H1 (cell line): ENCODE results near the gene TSC2. TPM values are rescaled to one million over a fixed set of nuclear protein-coding genes. Genes with fewer than 3 reads are reported as not detected.

Source experiments
- CTCF ChIA-PET: fragments of 300-600 bp; sonication (Branson Sonifier 250); formaldehyde crosslinking; loops from one replicate; lab custom pipeline; 2021; ENCODE audit not compliant: partially characterized antibody; lab: Charles Lee
- POLR2A ChIA-PET: fragments of 300-600 bp; sonication (Branson Sonifier 250); formaldehyde crosslinking; loops from one replicate; lab custom pipeline; 2021; ENCODE audit warnings: inconsistent platforms; ENCODE audit not compliant: partially characterized antibody; lab: Charles Lee
- DNase-seq, 2 experiments: peaks; one replicate each; pipeline versions ENCODE4 v3.0.0 to v3.0.0-alpha.2; 2010 to 2022; ENCODE audit warnings: low spot score in 2 of 2, low read depth in 1 of 2, mixed read lengths in 1 of 2
- FAIRE-seq: peaks from 2 replicates; lab custom pipeline; 2011; peaks lifted over from hg19 to GRCh38; lab: Jason Lieb, UNC
- H2AFZ ChIP-seq: 2 replicates; pipeline ENCODE4 v1.8.1; 2012; ENCODE audit warnings: low read length, inconsistent platforms
- H2AK5ac ChIP-seq: 2 replicates; pipeline ENCODE4 v1.6.1; 2013; ENCODE audit warnings: low read depth, low read length
- H2BK120ac ChIP-seq: replicated peaks from 2 replicates; pipeline ENCODE3; 2013; ENCODE audit warnings: low read depth, low read length, inconsistent platforms
- H2BK12ac ChIP-seq: 2 replicates; pipeline ENCODE4 v1.6.1; 2013; ENCODE audit warnings: low read depth, low read length
- H2BK15ac ChIP-seq: 2 replicates; pipeline ENCODE4 v1.6.1; 2013; ENCODE audit warnings: low read length
- H2BK20ac ChIP-seq: 2 replicates; pipeline ENCODE4 v1.6.1; 2013; ENCODE audit warnings: low read length
- H2BK5ac ChIP-seq: 2 replicates; pipeline ENCODE4 v1.6.1; 2013; ENCODE audit warnings: low read depth, low read length
- H3K14ac ChIP-seq: 2 replicates; pipeline ENCODE4 v1.6.1; 2013; ENCODE audit warnings: inconsistent platforms; ENCODE audit not compliant: insufficient read length
- H3K18ac ChIP-seq: 2 replicates; pipeline ENCODE4 v1.6.1; 2013; ENCODE audit warnings: low read length; ENCODE audit errors: extremely low read depth
- H3K23ac ChIP-seq: 2 replicates; pipeline ENCODE4 v1.6.1; 2013; ENCODE audit warnings: inconsistent platforms; ENCODE audit not compliant: insufficient read length
- H3K23me2 ChIP-seq: 2 replicates; pipeline ENCODE4 v1.6.1; 2013; ENCODE audit warnings: low read depth, low read length
- H3K27ac ChIP-seq: 2 replicates; pipeline ENCODE4 v1.6.1; 2011; ENCODE audit warnings: low read depth, low read length, inconsistent platforms
- H3K27me3 ChIP-seq, 4 experiments: replicated peaks in 1 of 4; 1 replicate in 1 of 4; 2 replicates in 3 of 4; pipeline versions ENCODE4 v1.6.1 to v1.8.1; 2011 to 2013; ENCODE audit warnings: low read length in 3 of 4, mild to moderate bottlenecking in 3 of 4, inconsistent platforms in 2 of 4, mixed read lengths in 2 of 4, moderate library complexity in 1 of 4; ENCODE audit not compliant: control insufficient read depth in 3 of 4, insufficient read depth in 3 of 4; ENCODE audit errors: extremely low read depth in 1 of 4
- H3K36me3 ChIP-seq, 4 experiments: 2 replicates each; pipeline versions ENCODE4 v1.6.1 to v1.8.1; 2011 to 2013; ENCODE audit warnings: mild to moderate bottlenecking in 4 of 4, low read length in 3 of 4, moderate library complexity in 2 of 4, control low read depth in 1 of 4, inconsistent platforms in 1 of 4; ENCODE audit not compliant: insufficient read depth in 4 of 4, control insufficient read depth in 2 of 4
- H3K4ac ChIP-seq: replicated peaks from 2 replicates; pipeline ENCODE3; 2013; ENCODE audit warnings: low read length, low read depth, mixed read lengths, inconsistent platforms; ENCODE audit not compliant: insufficient read length
- H3K4me1 ChIP-seq, 4 experiments: replicated peaks in 1 of 4; 1 replicate in 1 of 4; 2 replicates in 3 of 4; pipeline versions ENCODE4 v1.6.1 to v1.8.1; 2011 to 2013; ENCODE audit warnings: low read length in 3 of 4, inconsistent platforms in 2 of 4, mixed read lengths in 1 of 4; ENCODE audit not compliant: insufficient read depth in 4 of 4, control insufficient read depth in 3 of 4
- H3K4me2 ChIP-seq, 2 experiments: 2 replicates each; pipeline versions ENCODE4 v1.6.1 to v1.8.1; 2011 to 2013; ENCODE audit warnings: low read depth in 2 of 2, low read length in 2 of 2, control low read depth in 1 of 2, inconsistent platforms in 1 of 2, mild to moderate bottlenecking in 1 of 2; ENCODE audit not compliant: insufficient read depth in 1 of 2
- H3K4me3 ChIP-seq, 4 experiments: fragments of 200-600, 300-600 bp in 1 of 4; sonication (generic), shearing (Covaris generic), sonication (Bioruptor Twin) in 1 of 4; 2 replicates each; pipeline versions ENCODE4 v1.5.1 to v1.8.1; 2011 to 2016; ENCODE audit warnings: low read length in 4 of 4, low read depth in 3 of 4, control low read depth in 2 of 4, inconsistent platforms in 2 of 4, mild to moderate bottlenecking in 2 of 4, mixed read lengths in 1 of 4, moderate library complexity in 1 of 4; ENCODE audit not compliant: insufficient read depth in 2 of 4; ENCODE audit errors: extremely low read depth in 1 of 4
- H3K56ac ChIP-seq: replicated peaks from 2 replicates; pipeline ENCODE3; 2013; ENCODE audit warnings: low read depth, mild to moderate bottlenecking, mixed read lengths, low read length, inconsistent platforms; ENCODE audit not compliant: insufficient read length
- H3K79me1 ChIP-seq: 2 replicates; pipeline ENCODE4 v1.6.1; 2013; ENCODE audit warnings: low read depth, low read length, control low read depth
- H3K79me2 ChIP-seq, 2 experiments: 2 replicates each; pipeline versions ENCODE4 v1.6.1 to v1.8.1; 2012 to 2013; ENCODE audit warnings: low read length in 2 of 2, mild to moderate bottlenecking in 2 of 2, inconsistent platforms in 1 of 2; ENCODE audit not compliant: insufficient read depth in 2 of 2, control insufficient read depth in 1 of 2
- H3K9ac ChIP-seq, 4 experiments: replicated peaks in 1 of 4; 1 replicate in 1 of 4; 2 replicates in 3 of 4; pipeline versions ENCODE4 v1.6.1 to v1.8.1; 2011 to 2013; ENCODE audit warnings: low read depth in 3 of 4, low read length in 3 of 4, control low read depth in 2 of 4, mild to moderate bottlenecking in 2 of 4, moderate library complexity in 2 of 4, inconsistent platforms in 1 of 4; ENCODE audit errors: extremely low read depth in 1 of 4
- H3K9me3 ChIP-seq, 2 experiments: 2 replicates each; pipeline versions ENCODE4 v1.6.1 to v1.8.1; 2012 to 2013; ENCODE audit warnings: mild to moderate bottlenecking in 2 of 2, moderate library complexity in 2 of 2, control low read depth in 1 of 2, inconsistent platforms in 1 of 2, low read depth in 1 of 2, low read length in 1 of 2, mixed read lengths in 1 of 2; ENCODE audit not compliant: insufficient read depth in 2 of 2
- H4K20me1 ChIP-seq, 2 experiments: replicated peaks in 1 of 2; 2 replicates each; pipeline versions ENCODE3 to v1.8.1; 2011 to 2013; ENCODE audit warnings: inconsistent platforms in 2 of 2, low read length in 2 of 2, mild to moderate bottlenecking in 1 of 2; ENCODE audit not compliant: insufficient read depth in 2 of 2, control insufficient read depth in 1 of 2
- H4K5ac ChIP-seq: 2 replicates; pipeline ENCODE4 v1.6.1; 2013; ENCODE audit warnings: low read length, low read depth, mixed read lengths, inconsistent platforms; ENCODE audit not compliant: insufficient read length
- H4K8ac ChIP-seq: 2 replicates; pipeline ENCODE4 v1.8.0; 2013; ENCODE audit warnings: mild to moderate bottlenecking, moderate library complexity, low read length, inconsistent platforms; ENCODE audit not compliant: insufficient read depth; ENCODE audit errors: extremely low read depth
- H4K91ac ChIP-seq: replicated peaks from 2 replicates; pipeline ENCODE3; 2013; ENCODE audit warnings: low read length, mixed read lengths, inconsistent platforms; ENCODE audit not compliant: insufficient read length
- ASH2L ChIP-seq: fragments of 200-600, 300-600 bp; sonication (generic); IDR thresholded peaks from one replicate; pipeline ENCODE4 v1.7.1; 2017; ENCODE audit warnings: low read length
- BCL11A ChIP-seq, 2 experiments: IDR thresholded peaks; one replicate each; pipeline ENCODE4 v1.6.1; 2011; ENCODE audit warnings: low read depth in 2 of 2, low read length in 2 of 2, mild to moderate bottlenecking in 2 of 2
- CTBP2 ChIP-seq: IDR thresholded peaks from 2 replicates; pipeline ENCODE4 v1.7.0; 2011; ENCODE audit warnings: borderline replicate concordance, mild to moderate bottlenecking, moderate library complexity, mixed read lengths, low read length; ENCODE audit not compliant: insufficient read depth, insufficient read length
- EGR1 ChIP-seq: IDR thresholded peaks from 2 replicates; pipeline ENCODE4 v1.6.1; 2011; ENCODE audit warnings: low read depth, low read length, borderline replicate concordance
- KDM1A ChIP-seq: fragments of 200-600, 300-600 bp; sonication (generic); IDR thresholded peaks from 2 replicates; pipeline ENCODE4 v1.7.1; 2016; ENCODE audit warnings: mild to moderate bottlenecking, low read length, borderline replicate concordance
- KDM5A ChIP-seq: fragments of 200-600 bp; IDR thresholded peaks from 2 replicates; pipeline ENCODE4 v1.7.1; 2012; ENCODE audit warnings: mild to moderate bottlenecking, low read length, inconsistent platforms, mixed read lengths
- POLR2A ChIP-seq, 2 experiments: IDR thresholded peaks; 1 replicate in 1 of 2; 2 replicates in 1 of 2; pipeline ENCODE4 v1.6.1; 2011; ENCODE audit warnings: low read depth in 2 of 2, low read length in 2 of 2, mild to moderate bottlenecking in 2 of 2; ENCODE audit errors: control extremely low read depth in 1 of 2
- SIRT6 ChIP-seq: IDR thresholded peaks from one replicate; pipeline ENCODE4 v1.7.1; 2012; ENCODE audit warnings: low read length, inconsistent platforms
- SP4 ChIP-seq: IDR thresholded peaks from 2 replicates; pipeline ENCODE4 v1.6.1; 2012; ENCODE audit warnings: low read length, inconsistent platforms
- TCF12 ChIP-seq: IDR thresholded peaks from 2 replicates; pipeline ENCODE4 v1.6.1; 2011; ENCODE audit warnings: low read depth, mild to moderate bottlenecking, low read length
- WGBS, 2 experiments: shearing (Covaris generic) in 1 of 2; methylation state at CpG; one replicate each; pipeline versions ENCODE4 v1.1.6 to v1.1.7; 2013 to 2015; ENCODE audit warnings: low lambda C conversion rate in 2 of 2, mixed read lengths in 2 of 2, inconsistent platforms in 1 of 2, low coverage in 1 of 2, missing lambda C conversion rate in 1 of 2; ENCODE audit not compliant: insufficient replicate concordance in 2 of 2, insufficient coverage in 1 of 2, insufficient read length in 1 of 2; ENCODE audit errors: extremely low coverage in 1 of 2, missing lambda C conversion rate in 1 of 2; 5-methylcytosine and 5-hydroxymethylcytosine counted together
- polyA plus RNA-seq, 7 experiments: library from polyadenylated mRNA; depleted of rRNA in 3 of 7; stranded (reverse) in 5 of 7; unstranded in 2 of 7; fragments of >200 nt in 5 of 7; fragments of 200-250 nt in 2 of 7; gene quantifications; 1 replicate in 5 of 7; 2 replicates in 1 of 7; 4 replicates in 1 of 7; pipeline versions ENCODE4 v1.2.1 to v1.2.3, GENCODE V29; 2011 to 2013; ENCODE audit warnings: missing spikeins in 2 of 7, mixed read lengths in 2 of 7
- total RNA-seq: library from RNA; stranded (reverse); fragmentation: NEBNext Ultra II Directional; extraction: Animal tissue kit (Norgen Biotek cat#: 25700); gene quantifications from 2 replicates; pipeline ENCODE4 v1.2.1, GENCODE V29; 2021
- TF ChIP-seq, protein P1 (sequence below): IDR thresholded peaks from 2 replicates; pipeline ENCODE4 v1.6.1; 2012; ENCODE audit warnings: low read length, inconsistent platforms

Gene TSC2
- total and polyA plus RNA-seq, 2 of the 8 experiments (the other 6 are each of a cell fraction or from before 2014, with no cell fraction given): 65.9 to 96.6 TPM

DNA sequence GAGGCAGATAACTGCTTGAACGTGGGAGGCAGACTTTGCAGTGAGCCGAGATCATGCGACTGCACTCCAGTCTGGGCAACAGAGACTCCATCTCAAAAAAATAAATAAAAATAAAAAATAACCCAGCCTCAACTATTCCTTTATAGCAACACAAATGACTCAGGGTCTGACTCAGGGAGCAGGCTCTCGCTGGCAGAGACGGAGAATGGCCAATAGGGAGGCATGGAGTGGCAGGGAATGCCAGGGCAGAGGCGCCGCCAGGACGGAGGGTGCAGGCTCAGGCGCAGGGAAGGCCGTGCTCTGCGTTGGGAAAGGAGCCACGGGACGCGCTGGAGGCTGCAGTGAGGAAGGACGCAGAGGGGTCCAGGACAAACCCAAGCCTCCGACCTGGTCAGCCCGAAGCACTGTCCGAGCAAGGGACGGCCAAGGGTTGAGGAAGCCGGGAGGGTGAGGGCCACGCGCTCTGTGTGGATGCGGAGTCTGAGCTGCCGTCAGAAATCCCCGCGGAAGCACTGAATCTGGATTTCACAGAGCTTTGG, 47.6 kb downstream of the TSC2 start:
- Histone ChIP-seq H3K23ac (no peak overlapping the region), H2BK20ac (no peak overlapping the region), H4K8ac (no peak overlapping the region), H3K56ac (no peak overlapping the region), H3K18ac (no peak overlapping the region), H2BK12ac (no peak overlapping the region), H3K4me2 (no peak overlapping the region), H4K5ac (no peak overlapping the region), H3K4me1 (peaks cover 0 to 10% (median 7%) of the 10 kb centered on the region in 4 experiments; a peak in 5 of 7 replicates), H3K9ac (no peak overlapping the region), H2BK15ac (no peak overlapping the region), H3K79me1 (no peaks in the 10 kb centered on the region), H2BK5ac (no peak overlapping the region), H3K23me2 (peaks cover 6% of the 10 kb centered on the region; the same call in 1 of the 2 replicates), H3K9me3 (no peaks in the 10 kb centered on the region), H3K4ac (no peak overlapping the region), H2BK120ac (no peak overlapping the region), H4K20me1 (peaks cover 5 to 15% of the 10 kb centered on the region in 2 experiments), H3K27me3 (no peaks in the 10 kb centered on the region), H2AFZ (no peak overlapping the region), H3K79me2 (no peaks in the 10 kb centered on the region), H2AK5ac (no peak overlapping the region), H3K14ac (no peak overlapping the region), H3K27ac (no peak overlapping the region), H4K91ac (no peak overlapping the region), H3K4me3 (no peak overlapping the region), H3K36me3 (peaks cover 0 to 9% (median 2%) of the 10 kb centered on the region in 4 experiments; a peak in 4 of 8 replicates)
- POLR2A ChIA-PET: interaction anchor here (0.9 to 1.2 kb wide), 2 partner anchors 64 to 131 kb away, joined by 3 to 4 read pairs; partner anchors contain the start of gene RPS2
- no peak for DNase-seq
- WGBS, 2 experiments: 91% methylated on average over 26 of the region's 26 CpGs; no CpG with 5 or more reads in 1 of the 2 experiments
- TF ChIP-seq ASH2L (no peak), TCF12 (no peak), KDM1A (no peak), EGR1 (no peak), SIRT6 (no peak), SP4 (no peak), POLR2A (IDR thresholded peaks at IDR 0.05; ENCODE audit: control extremely low read depth in 1 of 2, low read depth in 2 of 2, low read length in 2 of 2) (no peak), CTBP2 (no peak), BCL11A (IDR thresholded peaks at IDR 0.05; ENCODE audit: low read depth in 2 of 2, low read length in 2 of 2) (no peak), KDM5A (no peak)
- TF ChIP-seq, protein P1, sequence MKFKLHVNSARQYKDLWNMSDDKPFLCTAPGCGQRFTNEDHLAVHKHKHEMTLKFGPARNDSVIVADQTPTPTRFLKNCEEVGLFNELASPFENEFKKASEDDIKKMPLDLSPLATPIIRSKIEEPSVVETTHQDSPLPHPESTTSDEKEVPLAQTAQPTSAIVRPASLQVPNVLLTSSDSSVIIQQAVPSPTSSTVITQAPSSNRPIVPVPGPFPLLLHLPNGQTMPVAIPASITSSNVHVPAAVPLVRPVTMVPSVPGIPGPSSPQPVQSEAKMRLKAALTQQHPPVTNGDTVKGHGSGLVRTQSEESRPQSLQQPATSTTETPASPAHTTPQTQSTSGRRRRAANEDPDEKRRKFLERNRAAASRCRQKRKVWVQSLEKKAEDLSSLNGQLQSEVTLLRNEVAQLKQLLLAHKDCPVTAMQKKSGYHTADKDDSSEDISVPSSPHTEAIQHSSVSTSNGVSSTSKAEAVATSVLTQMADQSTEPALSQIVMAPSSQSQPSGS: no peak
- no peak for FAIRE-seq
- CTCF ChIA-PET: interaction anchor here (1.1 to 1.6 kb wide), 2 partner anchors 45 to 73 kb away, joined by 3 to 5 read pairs; no protein-coding TSS in a partner anchor
